PC-9 (cell line): ENCODE measurements around the gene MYO1G. TPM values are rescaled to one million over a fixed set of nuclear protein-coding genes. Genes with fewer than 3 reads are reported as not detected.

Source experiments
- BruUV-seq: library from RNA; stranded (reverse); fragments of 400-500 nt; replicated peaks from 2 replicates; lab custom pipeline; 2021; lab: Mats Ljungman, UMichigan
- CTCF ChIA-PET: fragments of 300-600 bp; sonication (Branson Sonifier 250); formaldehyde crosslinking; loops from one replicate; lab custom pipeline; 2022; ENCODE audit warnings: antibody characterized with exemption; lab: Charles Lee
- POLR2A ChIA-PET: fragments of 300-600 bp; sonication (Branson Sonifier 250); formaldehyde crosslinking; loops from one replicate; lab custom pipeline; 2022; ENCODE audit warnings: antibody characterized with exemption; ENCODE audit not compliant: unreplicated experiment; lab: Charles Lee
- DNase-seq, 2 experiments: peaks; one replicate each; pipeline versions ENCODE4 v3.0.0 to v3.0.0-alpha.2; 2015 to 2022; ENCODE audit warnings: mixed read lengths in 1 of 2
- H2AFZ ChIP-seq: fragments of 200-600 bp; sonication (generic); 2 replicates; pipeline ENCODE4 v1.8.1; 2017; ENCODE audit warnings: antibody characterized with exemption
- H3F3A ChIP-seq: fragments of 200-600 bp; sonication (generic); 2 replicates; pipeline ENCODE4 v1.8.1; 2017; ENCODE audit warnings: antibody characterized with exemption, mild to moderate bottlenecking, low read depth; ENCODE audit not compliant: insufficient read depth
- H3K27ac ChIP-seq: fragments of 200-600 bp; sonication (generic); 2 replicates; pipeline ENCODE4 v1.6.1; 2016; ENCODE audit warnings: mixed run types
- H3K27me3 ChIP-seq: fragments of 200-600 bp; sonication (generic); 2 replicates; pipeline ENCODE4 v1.6.1; 2016; ENCODE audit warnings: low read depth, mixed run types; ENCODE audit not compliant: insufficient read depth
- H3K36me3 ChIP-seq: fragments of 200-600 bp; sonication (generic); 2 replicates; pipeline ENCODE4 v1.6.1; 2016; ENCODE audit warnings: low read depth, mixed run types
- H3K4me1 ChIP-seq: fragments of 200-600 bp; sonication (generic); replicated peaks from 2 replicates; pipeline ENCODE4 v1.6.1; 2016; ENCODE audit warnings: mixed run types; ENCODE audit not compliant: insufficient read depth
- H3K4me2 ChIP-seq: fragments of 200-600 bp; sonication (generic); 2 replicates; pipeline ENCODE4 v1.6.1; 2017; ENCODE audit warnings: mixed run types
- H3K4me3 ChIP-seq: fragments of 200-600 bp; sonication (generic); 2 replicates; pipeline ENCODE4 v1.6.1; 2016; ENCODE audit warnings: mixed run types
- H3K79me2 ChIP-seq: fragments of 200-600 bp; sonication (generic); 2 replicates; pipeline ENCODE4 v1.6.1; 2017; ENCODE audit warnings: low read depth, mixed run types
- H3K9me2 ChIP-seq: fragments of 200-600 bp; sonication (generic); 2 replicates; pipeline ENCODE4 v1.8.1; 2017; ENCODE audit warnings: mild to moderate bottlenecking; ENCODE audit not compliant: insufficient read depth
- H3K9me3 ChIP-seq: fragments of 200-600 bp; sonication (generic); 2 replicates; pipeline ENCODE4 v1.8.1; 2016; ENCODE audit warnings: low read depth; ENCODE audit not compliant: insufficient read depth
- H4K20me1 ChIP-seq: fragments of 200-600 bp; sonication (generic); 2 replicates; pipeline ENCODE4 v1.8.1; 2017; ENCODE audit not compliant: insufficient read depth
- CTCF ChIP-seq: fragments of 200-600 bp; sonication (generic); conservative IDR thresholded peaks from 2 replicates; pipeline ENCODE4 v1.6.1; 2017; ENCODE audit warnings: mixed run types, antibody characterized with exemption, mild to moderate bottlenecking, moderate library complexity
- EZH2 ChIP-seq: fragments of 200-600 bp; sonication (generic); IDR thresholded peaks from 2 replicates; pipeline ENCODE4 v1.8.0; 2017; ENCODE audit warnings: antibody characterized with exemption, low read depth
- intact Hi-C: fragments of 100-400 bp; cut with micrococcal nuclease; formaldehyde crosslinking; loops from one replicate; pipeline ENCODE4 v1.10.0; 2022; ENCODE audit not compliant: unreplicated experiment
- total RNA-seq: library from RNA; stranded (reverse); gene quantifications from 2 replicates; pipeline ENCODE4 v1.2.3, GENCODE V29; 2021

Gene MYO1G
- total RNA-seq, 1 experiment from 2014 or later, result 0.24 TPM

GRCh38 chr7:44958645-44959344 is 20.0 kb downstream of the MYO1G start:
- Histone ChIP-seq H3K9me3 (no peaks in the 10 kb centered on the region), H3K36me3 (no peaks in the 10 kb centered on the region), H3K4me3 (no peak overlapping the region), H3K27me3 (no peaks in the 10 kb centered on the region), H3K4me2 (no peak overlapping the region), H3K9me2 (no peaks in the 10 kb centered on the region), H3K27ac (no peak overlapping the region), H4K20me1 (no peaks in the 10 kb centered on the region), H3F3A (peaks cover 12% of the 10 kb centered on the region; the same call in 1 of the 2 replicates), H2AFZ (no peak overlapping the region), H3K79me2 (no peaks in the 10 kb centered on the region), H3K4me1 (peaks cover 9% of the 10 kb centered on the region; the same call in 1 of the 2 replicates)
- no peak for TF ChIP-seq CTCF
- no TSS peak for BruUV-seq
- ChIA-PET POLR2A (no interaction called here), CTCF (no interaction called here)
- DNase-seq, result no peak
- intact Hi-C loops, result no loop called here

GRCh38 chr7:44956157-44956766 is 22.6 kb downstream of the MYO1G start:
- H3K9me3 ChIP-seq, result no peaks in the 10 kb centered on the region
- no peaks in the 10 kb centered on the region for H4K20me1 ChIP-seq
- H2AFZ ChIP-seq, result no peak overlapping the region
- intact Hi-C loops, result no loop called here
- H3K36me3 ChIP-seq, result no peaks in the 10 kb centered on the region
- no peak overlapping the region for H3K4me3 ChIP-seq
- H3K4me1 ChIP-seq, result peaks cover 9% of the 10 kb centered on the region; the same call in 1 of the 2 replicates
- H3K9me2 ChIP-seq, result no peaks in the 10 kb centered on the region
- POLR2A ChIA-PET, result interaction anchor here (0.6 kb wide), 1 partner anchor 43 kb away, joined by 9 read pairs; no protein-coding TSS in a partner anchor
- DNase-seq, result no peak
- CTCF ChIA-PET, result interaction anchor here (0.7 kb wide), 1 partner anchor 578 kb away, joined by 5 read pairs; no protein-coding TSS in a partner anchor
- no peak overlapping the region for H3K27ac ChIP-seq
- H3F3A ChIP-seq, result peaks cover 12% of the 10 kb centered on the region; the same call in 1 of the 2 replicates
- BruUV-seq, result no TSS peak
- no peak overlapping the region for H3K4me2 ChIP-seq
- H3K27me3 ChIP-seq, result peaks cover 6% of the 10 kb centered on the region
- TF ChIP-seq CTCF (no peak), EZH2 (no peak)
- no peaks in the 10 kb centered on the region for H3K79me2 ChIP-seq

- DNase-seq, result no peak
- BruUV-seq, result no TSS peak
- Histone ChIP-seq H3K9me2 (no peaks in the 10 kb centered on the region), H3F3A (peaks cover 12% of the 10 kb centered on the region; the same call in 1 of the 2 replicates), H3K4me1 (peaks cover 9% of the 10 kb centered on the region; the same call in 1 of the 2 replicates), H3K27me3 (peaks cover 11% of the 10 kb centered on the region), H2AFZ (no peak overlapping the region), H3K9me3 (no peaks in the 10 kb centered on the region), H3K79me2 (no peaks in the 10 kb centered on the region), H3K4me2 (no peak overlapping the region), H3K27ac (no peak overlapping the region), H3K4me3 (no peak overlapping the region), H3K36me3 (no peaks in the 10 kb centered on the region), H4K20me1 (no peaks in the 10 kb centered on the region)
- intact Hi-C loops, result no loop called here
- TF ChIP-seq CTCF (no peak), EZH2 (no peak)
- ChIA-PET CTCF (no interaction called here), POLR2A (interaction anchor here (0.5 to 0.6 kb wide), 2 partner anchors 44 to 143 kb away, joined by 3 to 9 read pairs; no protein-coding TSS in a partner anchor)
Measured at GRCh38 chr7:44955733-44956132, 23.1 kb downstream of the MYO1G start.
